Fibroblast of lung (primary cell): ENCODE data around the gene LRRIQ1.

Experiments used
- CTCF ChIP-seq, 2 donors: IDR thresholded peaks in 1 of 2; conservative IDR thresholded peaks in 1 of 2; 1 replicate in 1 of 2; 2 replicates in 1 of 2; pipeline ENCODE4 v1.5.1; 2011 to 2012; ENCODE audit warnings: low read length in 2 of 2, control low read depth in 1 of 2, inconsistent platforms in 1 of 2, low read depth in 1 of 2, mild to moderate bottlenecking in 1 of 2
- EZH2 ChIP-seq: IDR thresholded peaks from 2 replicates; pipeline ENCODE4 v1.5.1; 2012; ENCODE audit warnings: low read length, control low read depth, mild to moderate bottlenecking; ENCODE audit errors: missing control alignments

- no peak for TF ChIP-seq CTCF (conservative IDR thresholded peaks at IDR 0.05 in 1 of 2, IDR thresholded peaks at IDR 0.05 in 1 of 2; ENCODE audit: low read depth in 1 of 2, low read length in 2 of 2)
- TF ChIP-seq EZH2 = no peak
Measured at GRCh38 chr12:85188619-85189018, 152.5 kb downstream of the LRRIQ1 start.
